ENCODE measurements around the gene DGKG.

DGKG gene

GRCh38 chr3:186166491-186167288, 195.3 kb downstream of the DGKG start:
- no peak overlapping the region for H3K4me3 ChIP-seq (ENCODE audit: low read length, poor library complexity, severe bottlenecking)
- no peak overlapping the region for H3K9ac ChIP-seq (ENCODE audit: low read depth, low read length, poor library complexity, severe bottlenecking)
- H2AFZ ChIP-seq (ENCODE audit: low read length): no peak overlapping the region
- H3K4me2 ChIP-seq (ENCODE audit: low read depth, low read length, poor library complexity, severe bottlenecking): no peak overlapping the region
- no peaks in the 10 kb centered on the region for H3K36me3 ChIP-seq (ENCODE audit: insufficient read depth, low read length)
- no peaks in the 10 kb centered on the region for H4K20me1 ChIP-seq (ENCODE audit: insufficient read depth, low read length, poor library complexity, severe bottlenecking)
- H3K4me1 ChIP-seq (ENCODE audit: insufficient read depth, low read length, poor library complexity, severe bottlenecking): peaks cover 13% of the 10 kb centered on the region
- no peaks in the 10 kb centered on the region for H3K27me3 ChIP-seq (ENCODE audit: insufficient read depth, low read length, poor library complexity, severe bottlenecking)
- H3K9me2 ChIP-seq (replicated peaks; ENCODE audit: low read depth, low read length): no peaks in the 10 kb centered on the region
- no peaks in the 10 kb centered on the region for H3F3A ChIP-seq (ENCODE audit: low read depth)
- no peaks in the 10 kb centered on the region for H3K79me2 ChIP-seq (ENCODE audit: insufficient read depth, low read length)
- no peaks in the 10 kb centered on the region for H3K9me3 ChIP-seq (ENCODE audit: insufficient read depth, low read depth, low read length)
- TF ChIP-seq CTCF (conservative IDR thresholded peaks at IDR 0.05; ENCODE audit: low read length): no peak
- TF ChIP-seq EZH2phosphoT487 (IDR thresholded peaks at IDR 0.05; ENCODE audit: borderline replicate concordance): no peak

- no peaks in the 10 kb centered on the region for H3K27me3 ChIP-seq (ENCODE audit: insufficient read depth, low read length, poor library complexity, severe bottlenecking)
- no peaks in the 10 kb centered on the region for H4K20me1 ChIP-seq (ENCODE audit: insufficient read depth, low read length, poor library complexity, severe bottlenecking)
- H3K9me3 ChIP-seq (ENCODE audit: insufficient read depth, low read depth, low read length): no peaks in the 10 kb centered on the region
- H3K4me3 ChIP-seq (ENCODE audit: low read length, poor library complexity, severe bottlenecking): no peak overlapping the region
- H3K4me2 ChIP-seq (ENCODE audit: low read depth, low read length, poor library complexity, severe bottlenecking): no peak overlapping the region
- H3K79me2 ChIP-seq (ENCODE audit: insufficient read depth, low read length): no peaks in the 10 kb centered on the region
- H3F3A ChIP-seq (ENCODE audit: low read depth): no peaks in the 10 kb centered on the region
- TF ChIP-seq EZH2phosphoT487 (IDR thresholded peaks at IDR 0.05; ENCODE audit: borderline replicate concordance) (no peak), CTCF (conservative IDR thresholded peaks at IDR 0.05; ENCODE audit: low read length) (no peak)
- no peak overlapping the region for H3K9ac ChIP-seq (ENCODE audit: low read depth, low read length, poor library complexity, severe bottlenecking)
- H3K4me1 ChIP-seq (ENCODE audit: insufficient read depth, low read length, poor library complexity, severe bottlenecking): peaks cover 13% of the 10 kb centered on the region
- no peaks in the 10 kb centered on the region for H3K36me3 ChIP-seq (ENCODE audit: insufficient read depth, low read length)
- H2AFZ ChIP-seq (ENCODE audit: low read length): no peak overlapping the region
- no peaks in the 10 kb centered on the region for H3K9me2 ChIP-seq (replicated peaks; ENCODE audit: low read depth, low read length)
These were observed 196.0 kb downstream of the DGKG start for GRCh38 chr3:186166036-186166435.

GRCh38 chr3:186165331-186165730, 196.7 kb downstream of the DGKG start:
- Histone ChIP-seq H4K20me1 (ENCODE audit: insufficient read depth, low read length, poor library complexity, severe bottlenecking) (no peaks in the 10 kb centered on the region), H2AFZ (ENCODE audit: low read length) (no peak overlapping the region), H3K4me1 (ENCODE audit: insufficient read depth, low read length, poor library complexity, severe bottlenecking) (peaks cover 10% of the 10 kb centered on the region), H3K4me3 (ENCODE audit: low read length, poor library complexity, severe bottlenecking) (no peak overlapping the region), H3K36me3 (ENCODE audit: insufficient read depth, low read length) (no peaks in the 10 kb centered on the region), H3K27me3 (ENCODE audit: insufficient read depth, low read length, poor library complexity, severe bottlenecking) (no peaks in the 10 kb centered on the region), H3K79me2 (ENCODE audit: insufficient read depth, low read length) (no peaks in the 10 kb centered on the region), H3K9me3 (ENCODE audit: insufficient read depth, low read depth, low read length) (no peaks in the 10 kb centered on the region), H3K9ac (ENCODE audit: low read depth, low read length, poor library complexity, severe bottlenecking) (no peak overlapping the region), H3K9me2 (replicated peaks; ENCODE audit: low read depth, low read length) (no peaks in the 10 kb centered on the region), H3K4me2 (ENCODE audit: low read depth, low read length, poor library complexity, severe bottlenecking) (no peak overlapping the region), H3F3A (ENCODE audit: low read depth) (no peaks in the 10 kb centered on the region)
- no peak for TF ChIP-seq CTCF (conservative IDR thresholded peaks at IDR 0.05; ENCODE audit: low read length)
- TF ChIP-seq EZH2phosphoT487 (IDR thresholded peaks at IDR 0.05; ENCODE audit: borderline replicate concordance): no peak
